IMR-90 (cell line): ENCODE results near the gene AK2. TPM values are rescaled to one million over a fixed set of nuclear protein-coding genes. Genes with fewer than 3 reads are reported as not detected.

Experiments
- polyA plus RNA-seq, 3 experiments: library from polyadenylated mRNA; depleted of rRNA; stranded (reverse); fragments of >200 nt; gene quantifications; 2 replicates each; pipeline ENCODE4 v1.2.3, GENCODE V29; 2012; ENCODE audit warnings: low replicate concordance in 1 of 3
- total RNA-seq: library from RNA; depleted of rRNA; stranded (reverse); fragments of >200 nt; gene quantifications from 2 replicates; pipeline ENCODE4 v1.2.3, GENCODE V29; 2012
- TF ChIP-seq, protein P1 (sequence below): fragments of 150-350 bp; IDR thresholded peaks from 2 replicates; pipeline ENCODE4 v1.6.1; 2016; ENCODE audit warnings: low read depth, mild to moderate bottlenecking, low read length, moderate library complexity, borderline replicate concordance

AK2 gene
- total and polyA plus RNA-seq, 2 of the 4 experiments (the other 2 are of a cell fraction) = 118 to 203 TPM

GRCh38 chr1:33008051-33008914 is 28.4 kb downstream of the AK2 start (continued):
- TF ChIP-seq, protein P1, sequence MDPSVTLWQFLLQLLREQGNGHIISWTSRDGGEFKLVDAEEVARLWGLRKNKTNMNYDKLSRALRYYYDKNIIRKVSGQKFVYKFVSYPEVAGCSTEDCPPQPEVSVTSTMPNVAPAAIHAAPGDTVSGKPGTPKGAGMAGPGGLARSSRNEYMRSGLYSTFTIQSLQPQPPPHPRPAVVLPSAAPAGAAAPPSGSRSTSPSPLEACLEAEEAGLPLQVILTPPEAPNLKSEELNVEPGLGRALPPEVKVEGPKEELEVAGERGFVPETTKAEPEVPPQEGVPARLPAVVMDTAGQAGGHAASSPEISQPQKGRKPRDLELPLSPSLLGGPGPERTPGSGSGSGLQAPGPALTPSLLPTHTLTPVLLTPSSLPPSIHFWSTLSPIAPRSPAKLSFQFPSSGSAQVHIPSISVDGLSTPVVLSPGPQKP = no peak
